T-cell (primary cell): ENCODE measurements around the gene PCOLCE2. TPM values are rescaled to one million over a fixed set of nuclear protein-coding genes. Genes with fewer than 3 reads are reported as not detected.
A peak's percentile ranks its signal among the peaks of the same experiment; 100 is the strongest.

Experiments
- ATAC-seq, 4 experiments: fragments of 200-7000 bp in 3 of 4; fragments of 150-1000 bp in 1 of 4; cut with Tn5 transposase; replicated peaks in 1 of 4; 1 replicate in 3 of 4; 2 replicates in 1 of 4; pipeline ENCODE4 v1.10.0; 2021; ENCODE audit warnings: moderate library complexity in 3 of 4, mild to moderate bottlenecking in 2 of 4, moderate number of reproducible peaks in 1 of 4
- CTCF ChIA-PET, 2 donors: fragments of 300-600 bp; sonication (Branson Sonifier 250); formaldehyde crosslinking; loops; one replicate each; lab custom pipeline; 2022; ENCODE audit warnings: antibody characterized with exemption in 2 of 2; lab: Charles Lee
- POLR2A ChIA-PET, 2 donors: fragments of 300-600 bp; sonication (Branson Sonifier 250); formaldehyde crosslinking; loops; one replicate each; lab custom pipeline; 2022; ENCODE audit warnings: antibody characterized with exemption in 2 of 2; lab: Charles Lee
- DNase-seq, 35 experiments: peaks; one replicate each; pipeline versions ENCODE4 v3.0.0 to v3.0.0-alpha.2; 2013 to 2023
- H3K27ac ChIP-seq: one replicate; pipeline ENCODE4 v1.5.1; 2013; ENCODE audit warnings: low read length
- H3K27me3 ChIP-seq, 2 experiments: replicated peaks in 1 of 2; 1 replicate in 1 of 2; 2 replicates in 1 of 2; pipeline versions ENCODE4 v1.6.1 to v1.7.0; 2013; ENCODE audit warnings: low read length in 1 of 2, mixed read lengths in 1 of 2; ENCODE audit not compliant: control insufficient read depth in 2 of 2, insufficient read depth in 2 of 2; ENCODE audit errors: extremely low read depth in 1 of 2
- H3K36me3 ChIP-seq, 2 donors: 1 replicate in 1 of 2; 2 replicates in 1 of 2; pipeline versions ENCODE4 v1.6.1 to v1.7.0; 2013; ENCODE audit warnings: low read length in 1 of 2; ENCODE audit not compliant: control insufficient read depth in 2 of 2, insufficient read depth in 1 of 2; ENCODE audit errors: extremely low read depth in 1 of 2
- H3K4me1 ChIP-seq, 2 experiments: 1 replicate in 1 of 2; 2 replicates in 1 of 2; pipeline versions ENCODE4 v1.6.1 to v1.7.0; 2013; ENCODE audit warnings: low read length in 2 of 2, mixed read lengths in 1 of 2; ENCODE audit not compliant: insufficient read depth in 2 of 2, control insufficient read depth in 1 of 2; ENCODE audit errors: extremely low read depth in 1 of 2
- H3K4me3 ChIP-seq, 2 donors: 1 replicate in 1 of 2; 2 replicates in 1 of 2; pipeline versions ENCODE4 v1.5.1 to v1.7.0; 2013; ENCODE audit warnings: mild to moderate bottlenecking in 2 of 2, low read length in 1 of 2, moderate library complexity in 1 of 2; ENCODE audit not compliant: control insufficient read depth in 1 of 2; ENCODE audit errors: extremely low read depth in 1 of 2
- H3K9me3 ChIP-seq: 2 replicates; pipeline ENCODE4 v1.7.0; 2013
- H3K27ac Mint-ChIP-seq, 2 donors: one replicate each; pipeline ENCODE4 v1.8.0; 2020 to 2021; ENCODE audit warnings: mild to moderate bottlenecking in 2 of 2, mixed read lengths in 2 of 2
- H3K27me3 Mint-ChIP-seq, 2 donors: one replicate each; pipeline ENCODE4 v1.8.0; 2021 to 2022; ENCODE audit warnings: mixed read lengths in 2 of 2
- H3K36me3 Mint-ChIP-seq: one replicate; pipeline ENCODE4 v1.8.0; 2021; ENCODE audit warnings: mixed read lengths
- H3K4me1 Mint-ChIP-seq, 3 donors: one replicate each; pipeline ENCODE4 v1.8.0; 2020 to 2022; ENCODE audit warnings: mixed read lengths in 3 of 3, mild to moderate bottlenecking in 1 of 3
- H3K4me3 Mint-ChIP-seq, 3 donors: one replicate each; pipeline ENCODE4 v1.8.0; 2020 to 2022; ENCODE audit warnings: mild to moderate bottlenecking in 3 of 3, mixed read lengths in 3 of 3, moderate library complexity in 3 of 3
- H3K9me3 Mint-ChIP-seq, 3 donors: one replicate each; pipeline ENCODE4 v1.8.0; 2020 to 2022; ENCODE audit warnings: mixed read lengths in 3 of 3
- WGBS: methylation state at CpG from one replicate; pipeline ENCODE4 v1.1.5; 2013; ENCODE audit warnings: missing lambda C conversion rate; ENCODE audit not compliant: insufficient coverage; 5-methylcytosine and 5-hydroxymethylcytosine counted together
- total RNA-seq, 35 experiments: library from RNA in 6 of 35; stranded (reverse) in 6 of 35; fragments of 120-200 nt in 1 of 35; gene quantifications; one replicate each; pipeline versions ENCODE4 v1.2.1 to v1.2.4 and lab custom pipeline; 2013 to 2026

PCOLCE2 gene
- total RNA-seq (not detected), total RNA-seq (lab: John Stamatoyannopoulos, UW) (0 to 0.32 (median 0) reads per million in 29 experiments)
- total RNA-seq (2013), result not detected

- H3K36me3 ChIP-seq, result no peaks in the 10 kb centered on the region
- CTCF ChIA-PET, result no interaction called here
- Mint-ChIP-seq H3K36me3 (no peaks in the 10 kb centered on the region), H3K4me3 (peak within 1 kb of the TSS; percentile 57 to 73 (median 64)), H3K4me1 (peaks cover 4 to 11% (median 10%) of the 10 kb centered on the region in 3 donors), H3K27me3 (peaks cover 50 to 65% of the 10 kb centered on the region in 2 donors), H3K9me3 (no peaks in the 10 kb centered on the region), H3K27ac (no peak within 1 kb of the TSS)
- WGBS, result 2% methylated on average over 73 of the region's 74 CpGs
- H3K9me3 ChIP-seq, result no peaks in the 10 kb centered on the region
- H3K4me3 ChIP-seq, result peak within 1 kb of the TSS in 1 of 2 donors; percentile 62
- peak in 5 of 35 experiments; percentile 2 to 7 (median 3) for DNase-seq
- POLR2A ChIA-PET, result interaction anchor here in 1 of 2 donors (0.5 kb wide), 1 partner anchor 1061 kb away, joined by 3 read pairs; no protein-coding TSS in a partner anchor
- H3K27me3 ChIP-seq, result peaks cover 11 to 25% of the 10 kb centered on the region in 2 experiments
- H3K4me1 ChIP-seq, result peaks cover 0 to 13% of the 10 kb centered on the region in 2 experiments
- ATAC-seq, result peak; percentile 28 to 54 (median 46)
- H3K27ac ChIP-seq, result no peak within 1 kb of the TSS
Measured at GRCh38 chr3:142888481-142889211, at the start of gene PCOLCE2. Gene PCOLCE2, minus strand, starts transcription at chr3:142889083. Its CDS starts 187 bp downstream, at chr3:142888896.

GRCh38 chr3:142935963-142936362 lies 47.1 kb upstream of the PCOLCE2 start:
- DNase-seq (no peak), ATAC-seq (no peak)
- Histone ChIP-seq H3K4me1 (no peaks in the 10 kb centered on the region), H3K36me3 (no peaks in the 10 kb centered on the region), H3K4me3 (no peak overlapping the region), H3K27me3 (peaks cover 2 to 7% of the 10 kb centered on the region in 2 experiments), H3K9me3 (no peaks in the 10 kb centered on the region), H3K27ac (no peak overlapping the region)
- H3K4me3 Mint-ChIP-seq, result no peak overlapping the region
- peaks cover 5 to 6% of the 10 kb centered on the region in 2 donors for H3K27me3 Mint-ChIP-seq
- H3K9me3 Mint-ChIP-seq, result no peaks in the 10 kb centered on the region
- no peak overlapping the region for H3K27ac Mint-ChIP-seq
- no peaks in the 10 kb centered on the region for H3K36me3 Mint-ChIP-seq
- ChIA-PET POLR2A (no interaction called here), CTCF (no interaction called here)
- WGBS, result 80% methylated on average over 2 of the region's 5 CpGs
- no peaks in the 10 kb centered on the region for H3K4me1 Mint-ChIP-seq

- H3K27ac Mint-ChIP-seq, result no peak overlapping the region
- no peak for ATAC-seq
- Histone ChIP-seq H3K27me3 (peaks cover 2 to 7% of the 10 kb centered on the region in 2 experiments), H3K4me3 (no peak overlapping the region), H3K36me3 (no peaks in the 10 kb centered on the region), H3K4me1 (no peaks in the 10 kb centered on the region), H3K9me3 (no peaks in the 10 kb centered on the region), H3K27ac (no peak overlapping the region)
- H3K36me3 Mint-ChIP-seq, result no peaks in the 10 kb centered on the region
- 90% methylated on average over 3 of the region's 3 CpGs for WGBS
- no peaks in the 10 kb centered on the region for H3K4me1 Mint-ChIP-seq
- ChIA-PET CTCF (interaction anchor here in 1 of 2 donors (0.7 kb wide), 1 partner anchor 104 kb away, joined by 3 read pairs; no protein-coding TSS in a partner anchor), POLR2A (no interaction called here)
- H3K4me3 Mint-ChIP-seq, result no peak overlapping the region
- peaks cover 4 to 5% of the 10 kb centered on the region in 2 donors for H3K27me3 Mint-ChIP-seq
- H3K9me3 Mint-ChIP-seq, result no peaks in the 10 kb centered on the region
- no peak for DNase-seq
Measured at GRCh38 chr3:142934887-142935269, 46.0 kb upstream of the PCOLCE2 start.

- H3K9me3 Mint-ChIP-seq, result no peaks in the 10 kb centered on the region
- Histone ChIP-seq H3K9me3 (no peaks in the 10 kb centered on the region), H3K4me3 (no peak overlapping the region), H3K4me1 (no peaks in the 10 kb centered on the region), H3K36me3 (no peaks in the 10 kb centered on the region), H3K27ac (no peak overlapping the region), H3K27me3 (peaks cover 2 to 7% of the 10 kb centered on the region in 2 experiments)
- H3K27me3 Mint-ChIP-seq, result peaks cover 4 to 5% of the 10 kb centered on the region in 2 donors
- no peak overlapping the region for H3K4me3 Mint-ChIP-seq
- DNase-seq, result no peak
- ChIA-PET CTCF (interaction anchor here in 1 of 2 donors (0.7 kb wide), 1 partner anchor 105 kb away, joined by 3 read pairs; no protein-coding TSS in a partner anchor), POLR2A (no interaction called here)
- H3K27ac Mint-ChIP-seq, result no peak overlapping the region
- H3K4me1 Mint-ChIP-seq, result no peaks in the 10 kb centered on the region
- ATAC-seq, result no peak
- H3K36me3 Mint-ChIP-seq, result no peaks in the 10 kb centered on the region
- WGBS, result no CpG with 5 or more reads among the region's 7 CpGs
Measured at GRCh38 chr3:142934128-142934886, 45.4 kb upstream of the PCOLCE2 start.

GRCh38 chr3:142931222-142931621 lies 42.3 kb upstream of the PCOLCE2 start:
- Histone ChIP-seq H3K27ac (no peak overlapping the region), H3K9me3 (no peaks in the 10 kb centered on the region), H3K4me3 (no peak overlapping the region), H3K36me3 (no peaks in the 10 kb centered on the region), H3K4me1 (no peaks in the 10 kb centered on the region), H3K27me3 (peaks cover 2 to 11% of the 10 kb centered on the region in 2 experiments)
- Mint-ChIP-seq H3K27ac (no peak overlapping the region), H3K36me3 (no peaks in the 10 kb centered on the region), H3K4me1 (no peaks in the 10 kb centered on the region), H3K4me3 (no peak overlapping the region), H3K27me3 (peaks cover 13 to 17% of the 10 kb centered on the region in 2 donors), H3K9me3 (no peaks in the 10 kb centered on the region)
- 95% methylated on average over 3 of the region's 6 CpGs for WGBS
- POLR2A ChIA-PET, result no interaction called here
- CTCF ChIA-PET, result interaction anchor here in 1 of 2 donors (0.5 kb wide), 1 partner anchor 51 kb away, joined by 9 read pairs; no protein-coding TSS in a partner anchor
- DNase-seq (peak in 10 of 35 experiments; percentile 2 to 32 (median 8)), ATAC-seq (peak in 3 of 4 experiments; percentile 50 to 55 (median 53))

- CTCF ChIA-PET, result no interaction called here
- no peak for ATAC-seq
Measured at GRCh38 chr3:142930463-142930862, 41.6 kb upstream of the PCOLCE2 start.

More at GRCh38 chr3:142930463-142930862, 41.6 kb upstream of the PCOLCE2 start:
- H3K9me3 ChIP-seq, result no peaks in the 10 kb centered on the region
- Mint-ChIP-seq H3K36me3 (no peaks in the 10 kb centered on the region), H3K4me1 (no peaks in the 10 kb centered on the region), H3K9me3 (no peaks in the 10 kb centered on the region), H3K4me3 (no peak overlapping the region), H3K27ac (no peak overlapping the region), H3K27me3 (peaks cover 21 to 23% of the 10 kb centered on the region in 2 donors)
- no peak for DNase-seq
- H3K4me1 ChIP-seq, result no peaks in the 10 kb centered on the region
- no peak overlapping the region for H3K4me3 ChIP-seq
- H3K36me3 ChIP-seq, result no peaks in the 10 kb centered on the region
- POLR2A ChIA-PET, result no interaction called here
- H3K27me3 ChIP-seq, result peaks cover 2 to 9% of the 10 kb centered on the region in 2 experiments
- 75% methylated on average over 1 of the region's 3 CpGs for WGBS
- H3K27ac ChIP-seq, result no peak overlapping the region
